SK-N-SH (cell line): ENCODE data around the gene ADIRF. TPM values are rescaled to one million over a fixed set of nuclear protein-coding genes. Genes with fewer than 3 reads are reported as not detected.

Experiments used
- CTCF ChIA-PET: fragments of 300-600, 350-600 bp; formaldehyde crosslinking; extraction: SDS; loops from one replicate; lab custom pipeline; 2021; lab: Yijun Ruan, JAX
- POLR2A ChIA-PET: fragments of 350-600 bp; sonication (Branson Sonifier 250); formaldehyde crosslinking; extraction: SDS; loops from one replicate; lab custom pipeline; 2020; ENCODE audit warnings: antibody characterized with exemption, inconsistent platforms; lab: Yijun Ruan, JAX
- DNase-seq: peaks from one replicate; pipeline ENCODE4 v3.0.0; 2012
- H2AFZ ChIP-seq: fragments of 200-600 bp; sonication (generic); 2 replicates; pipeline ENCODE4 v1.8.1; 2016; ENCODE audit warnings: antibody characterized with exemption, mild to moderate bottlenecking, low read depth
- H3F3A ChIP-seq: fragments of 200-600 bp; sonication (generic); replicated peaks from 2 replicates; pipeline ENCODE3; 2016; ENCODE audit warnings: antibody characterized with exemption, mild to moderate bottlenecking; ENCODE audit not compliant: insufficient read depth
- H3K27ac ChIP-seq, 2 experiments: fragments of 200-500 bp in 1 of 2; fragments of 200-600 bp in 1 of 2; sonication (Bioruptor generic) in 1 of 2; sonication (generic), shearing (Covaris generic) in 1 of 2; 2 replicates each; pipeline versions ENCODE4 v1.5.1 to v1.6.1; 2014 to 2016; ENCODE audit warnings: low read depth in 2 of 2, inconsistent platforms in 1 of 2, low read length in 1 of 2, mild to moderate bottlenecking in 1 of 2, mixed read lengths in 1 of 2
- H3K27me3 ChIP-seq: fragments of 200-600 bp; sonication (generic), shearing (Covaris generic); 2 replicates; pipeline ENCODE4 v1.6.1; 2016; ENCODE audit warnings: mixed run types; ENCODE audit not compliant: insufficient read depth
- H3K36me3 ChIP-seq, 2 experiments: fragments of 200-500 bp in 1 of 2; fragments of 200-600 bp in 1 of 2; sonication (Bioruptor generic) in 1 of 2; sonication (generic) in 1 of 2; replicated peaks in 1 of 2; 2 replicates each; pipeline versions ENCODE3 to v1.5.1; 2014 to 2016; ENCODE audit warnings: low read length in 1 of 2, mild to moderate bottlenecking in 1 of 2; ENCODE audit not compliant: insufficient read depth in 2 of 2, control insufficient read depth in 1 of 2
- H3K4me1 ChIP-seq, 2 experiments: fragments of 200-500 bp in 1 of 2; fragments of 200-600 bp in 1 of 2; sonication (Bioruptor generic) in 1 of 2; sonication (generic), shearing (Covaris generic) in 1 of 2; 2 replicates each; pipeline versions ENCODE4 v1.5.1 to v1.6.1; 2014 to 2016; ENCODE audit warnings: low read depth in 1 of 2, low read length in 1 of 2, mixed run types in 1 of 2; ENCODE audit not compliant: insufficient read depth in 2 of 2, control insufficient read depth in 1 of 2
- H3K4me2 ChIP-seq: fragments of 200-600 bp; sonication (generic), shearing (Covaris generic); 2 replicates; pipeline ENCODE4 v1.6.1; 2017; ENCODE audit warnings: mixed run types
- H3K4me3 ChIP-seq, 2 experiments: fragments of 200-500 bp in 1 of 2; fragments of 200-600 bp in 1 of 2; sonication (Bioruptor generic) in 1 of 2; sonication (generic), shearing (Covaris generic) in 1 of 2; 2 replicates each; pipeline versions ENCODE4 v1.5.1 to v1.8.1; 2014 to 2016; ENCODE audit warnings: low read depth in 2 of 2, inconsistent platforms in 1 of 2, low read length in 1 of 2, mild to moderate bottlenecking in 1 of 2, mixed read lengths in 1 of 2, moderate library complexity in 1 of 2
- H3K79me2 ChIP-seq: fragments of 200-600 bp; sonication (generic); 2 replicates; pipeline ENCODE4 v1.8.1; 2017; ENCODE audit warnings: mild to moderate bottlenecking; ENCODE audit not compliant: insufficient read depth
- H3K9ac ChIP-seq: fragments of 200-600 bp; sonication (generic); 2 replicates; pipeline ENCODE4 v1.6.1; 2017; ENCODE audit warnings: mixed run types
- H3K9me2 ChIP-seq: fragments of 200-600 bp; sonication (generic); 2 replicates; pipeline ENCODE4 v1.6.1; 2017; ENCODE audit warnings: mixed run types
- H3K9me3 ChIP-seq: fragments of 200-600 bp; sonication (generic); 2 replicates; pipeline ENCODE4 v1.6.1; 2017; ENCODE audit warnings: mixed run types, mild to moderate bottlenecking, moderate library complexity
- H4K20me1 ChIP-seq: fragments of 200-600 bp; sonication (generic); 2 replicates; pipeline ENCODE4 v1.6.1; 2017; ENCODE audit warnings: mild to moderate bottlenecking, mixed run types; ENCODE audit not compliant: insufficient read depth
- ELF1 ChIP-seq: IDR thresholded peaks from 2 replicates; pipeline ENCODE4 v1.4.0; 2012
- JUND ChIP-seq: IDR thresholded peaks from 2 replicates; pipeline ENCODE4 v1.4.0; 2012
- NFIC ChIP-seq: IDR thresholded peaks from 2 replicates; pipeline ENCODE4 v1.4.0; 2012; ENCODE audit warnings: borderline replicate concordance
- RAD21 ChIP-seq: IDR thresholded peaks from 2 replicates; pipeline ENCODE4 v1.6.1; 2012; ENCODE audit warnings: mild to moderate bottlenecking, low read length
- RCOR1 ChIP-seq: fragments of 150-350 bp; IDR thresholded peaks from 2 replicates; pipeline ENCODE4 v1.6.1; 2017; ENCODE audit warnings: antibody characterized with exemption, low read length
- RFX5 ChIP-seq: IDR thresholded peaks from 2 replicates; pipeline ENCODE4 v1.6.1; 2012; ENCODE audit warnings: mild to moderate bottlenecking, improper control_type of control experiment, low read length
- SIN3A ChIP-seq: IDR thresholded peaks from 2 replicates; pipeline ENCODE4 v1.6.1; 2012; ENCODE audit warnings: low read depth, mild to moderate bottlenecking, low read length, moderate library complexity, borderline replicate concordance
- SMC3 ChIP-seq: IDR thresholded peaks from 2 replicates; pipeline ENCODE4 v1.6.1; 2012; ENCODE audit warnings: low read depth, low read length, improper control_type of control experiment
- TCF12 ChIP-seq: IDR thresholded peaks from 2 replicates; pipeline ENCODE4 v1.4.0; 2012
- YY1 ChIP-seq: IDR thresholded peaks from 2 replicates; pipeline ENCODE4 v1.4.0; 2012; ENCODE audit warnings: low read depth, mild to moderate bottlenecking
- WGBS: methylation state at CpG from one replicate; pipeline ENCODE4 v1.1.6; 2017; ENCODE audit warnings: low lambda C conversion rate; 5-methylcytosine and 5-hydroxymethylcytosine counted together
- polyA plus RNA-seq, 3 experiments: library from polyadenylated mRNA; depleted of rRNA; stranded (reverse); fragments of >200 nt; gene quantifications; 2 replicates each; pipeline ENCODE4 v1.2.3, GENCODE V29; 2012
- TF ChIP-seq, protein P1 (sequence below): IDR thresholded peaks from 2 replicates; pipeline ENCODE4 v1.4.0; 2012; ENCODE audit warnings: low read depth, borderline replicate concordance
- TF ChIP-seq, protein P2 (sequence below): IDR thresholded peaks from 2 replicates; pipeline ENCODE4 v1.4.0; 2012; ENCODE audit warnings: low read depth, borderline replicate concordance
- TF ChIP-seq, protein P3 (sequence below): IDR thresholded peaks from 2 replicates; pipeline ENCODE4 v1.4.0; 2012; ENCODE audit warnings: low read depth
- TF ChIP-seq, protein P4 (sequence below): fragments of 200-600 bp; sonication (generic); IDR thresholded peaks from 2 replicates; pipeline ENCODE4 v1.6.1; 2017; ENCODE audit warnings: antibody characterized with exemption, mild to moderate bottlenecking, moderate library complexity
- TF ChIP-seq, protein P5 (sequence below): fragments of 150-350 bp; IDR thresholded peaks from 2 replicates; pipeline ENCODE4 v1.6.1; 2017; ENCODE audit warnings: antibody characterized with exemption, low read length, low read depth, borderline replicate concordance

The ADIRF gene
- polyA plus RNA-seq, 1 of the 3 experiments (the other 2 are of a cell fraction), result not detected

DNA sequence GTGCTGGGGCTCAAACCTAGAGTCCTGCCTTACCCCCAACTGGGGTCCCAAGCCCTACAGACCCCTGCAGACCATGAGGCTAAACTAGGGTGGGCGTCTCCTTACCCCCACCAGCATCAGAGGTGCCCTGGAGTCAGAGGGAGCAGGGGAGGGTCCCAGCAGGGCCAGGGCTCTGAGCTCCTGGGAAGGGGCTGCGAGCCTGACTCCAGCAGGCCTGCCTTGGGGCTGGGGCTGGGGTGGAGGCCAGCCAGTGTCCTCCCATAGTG lies 8.6 kb upstream of the ADIRF start:
- H3K27ac ChIP-seq, result no peak overlapping the region
- DNase-seq, result no peak
- POLR2A ChIA-PET, result no interaction called here
- H3K36me3 ChIP-seq, result no peaks in the 10 kb centered on the region
- TF ChIP-seq NFIC (no peak), RFX5 (no peak), SMC3 (no peak), TCF12 (no peak)
- TF ChIP-seq, protein P1, sequence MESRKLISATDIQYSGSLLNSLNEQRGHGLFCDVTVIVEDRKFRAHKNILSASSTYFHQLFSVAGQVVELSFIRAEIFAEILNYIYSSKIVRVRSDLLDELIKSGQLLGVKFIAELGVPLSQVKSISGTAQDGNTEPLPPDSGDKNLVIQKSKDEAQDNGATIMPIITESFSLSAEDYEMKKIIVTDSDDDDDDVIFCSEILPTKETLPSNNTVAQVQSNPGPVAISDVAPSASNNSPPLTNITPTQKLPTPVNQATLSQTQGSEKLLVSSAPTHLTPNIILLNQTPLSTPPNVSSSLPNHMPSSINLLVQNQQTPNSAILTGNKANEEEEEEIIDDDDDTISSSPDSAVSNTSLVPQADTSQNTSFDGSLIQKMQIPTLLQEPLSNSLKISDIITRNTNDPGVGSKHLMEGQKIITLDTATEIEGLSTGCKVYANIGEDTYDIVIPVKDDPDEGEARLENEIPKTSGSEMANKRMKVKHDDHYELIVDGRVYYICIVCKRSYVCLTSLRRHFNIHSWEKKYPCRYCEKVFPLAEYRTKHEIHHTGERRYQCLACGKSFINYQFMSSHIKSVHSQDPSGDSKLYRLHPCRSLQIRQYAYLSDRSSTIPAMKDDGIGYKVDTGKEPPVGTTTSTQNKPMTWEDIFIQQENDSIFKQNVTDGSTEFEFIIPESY, result no peak
- TF ChIP-seq, protein P2, sequence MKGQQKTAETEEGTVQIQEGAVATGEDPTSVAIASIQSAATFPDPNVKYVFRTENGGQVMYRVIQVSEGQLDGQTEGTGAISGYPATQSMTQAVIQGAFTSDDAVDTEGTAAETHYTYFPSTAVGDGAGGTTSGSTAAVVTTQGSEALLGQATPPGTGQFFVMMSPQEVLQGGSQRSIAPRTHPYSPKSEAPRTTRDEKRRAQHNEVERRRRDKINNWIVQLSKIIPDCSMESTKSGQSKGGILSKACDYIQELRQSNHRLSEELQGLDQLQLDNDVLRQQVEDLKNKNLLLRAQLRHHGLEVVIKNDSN, result no peak
- TF ChIP-seq, protein P3, sequence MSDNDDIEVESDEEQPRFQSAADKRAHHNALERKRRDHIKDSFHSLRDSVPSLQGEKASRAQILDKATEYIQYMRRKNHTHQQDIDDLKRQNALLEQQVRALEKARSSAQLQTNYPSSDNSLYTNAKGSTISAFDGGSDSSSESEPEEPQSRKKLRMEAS, result no peak
- no peaks in the 10 kb centered on the region for H3K79me2 ChIP-seq
- no peak overlapping the region for H2AFZ ChIP-seq
- peak overlapping the region; percentile 4; the same call in 1 of the 2 replicates for H3K4me2 ChIP-seq
- no peaks in the 10 kb centered on the region for H4K20me1 ChIP-seq
- 80% methylated on average over 1 of the region's 2 CpGs for WGBS
- H3K4me1 ChIP-seq, result peaks cover 6 to 11% of the 10 kb centered on the region in 2 experiments; a peak in 2 of 4 replicates
- H3K9ac ChIP-seq, result no peak overlapping the region
- no peaks in the 10 kb centered on the region for H3F3A ChIP-seq
- CTCF ChIA-PET, result interaction anchor here (1.7 to 2.0 kb wide), 3 partner anchors 10 to 14 kb away, joined by 5 to 6 read pairs (median 6); no protein-coding TSS in a partner anchor
- H3K27me3 ChIP-seq, result no peaks in the 10 kb centered on the region
- no peak overlapping the region for H3K4me3 ChIP-seq
- H3K9me2 ChIP-seq, result no peaks in the 10 kb centered on the region
- no peaks in the 10 kb centered on the region for H3K9me3 ChIP-seq

DNA sequence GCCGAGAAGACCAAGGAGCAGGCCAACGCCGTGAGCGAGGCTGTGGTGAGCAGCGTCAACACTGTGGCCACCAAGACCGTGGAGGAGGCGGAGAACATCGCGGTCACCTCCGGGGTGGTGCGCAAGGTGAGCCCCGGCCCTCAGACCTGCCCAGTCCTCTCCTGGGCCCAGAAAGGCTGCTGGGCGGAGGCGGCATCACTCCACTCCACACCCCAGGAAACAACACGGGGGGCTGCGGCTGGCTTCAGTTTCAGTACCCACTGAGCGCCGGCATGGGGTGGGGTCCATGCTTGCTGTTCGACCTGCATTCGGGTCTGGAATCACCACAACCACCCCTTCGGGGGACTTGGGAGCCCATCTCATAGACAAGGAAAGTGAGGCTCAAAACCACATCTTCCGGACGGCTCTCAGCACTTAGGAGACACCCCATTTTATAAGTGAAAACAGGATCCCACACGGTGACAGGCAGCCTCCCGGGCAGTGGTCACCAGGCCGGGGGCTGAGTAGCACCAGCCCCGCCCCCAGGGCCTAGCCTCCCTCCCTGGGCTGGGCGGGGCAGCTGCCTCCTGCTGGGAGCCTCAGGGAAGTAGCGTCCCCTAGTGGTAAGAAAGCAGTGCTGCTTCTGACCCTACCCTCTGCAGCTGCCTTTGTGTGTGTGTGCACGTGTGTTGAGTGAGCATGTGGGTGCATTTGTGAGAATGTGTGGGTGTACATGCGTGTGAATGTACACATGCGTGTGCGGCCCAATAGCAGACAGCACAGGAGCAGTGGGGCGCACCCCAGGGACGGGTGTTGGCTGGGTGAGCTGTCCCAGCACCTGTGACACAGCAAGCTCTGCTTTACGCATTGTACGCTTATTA lies 8.0 kb upstream of the ADIRF start:
- CTCF ChIA-PET, result interaction anchor here (0.5 to 2.0 kb wide), 9 partner anchors 10 to 1096 kb away, joined by 3 to 6 read pairs (median 4); no protein-coding TSS in a partner anchor
- Histone ChIP-seq H3K9me3 (no peaks in the 10 kb centered on the region), H4K20me1 (no peaks in the 10 kb centered on the region), H2AFZ (no peak overlapping the region), H3K4me3 (peak overlapping the region in 1 of 2 experiments; percentile 47; a peak in 1 of 4 replicates), H3K27ac (no peak overlapping the region), H3K27me3 (no peaks in the 10 kb centered on the region), H3K4me2 (no peak overlapping the region), H3K36me3 (no peaks in the 10 kb centered on the region), H3F3A (no peaks in the 10 kb centered on the region), H3K9ac (no peak overlapping the region), H3K9me2 (no peaks in the 10 kb centered on the region), H3K79me2 (no peaks in the 10 kb centered on the region), H3K4me1 (peaks cover 5 to 11% of the 10 kb centered on the region in 2 experiments; a peak in 2 of 4 replicates)
- POLR2A ChIA-PET, result interaction anchor here (0.6 kb wide), 1 partner anchor 546 kb away, joined by 3 read pairs; no protein-coding TSS in a partner anchor
- DNase-seq, result peak; percentile 76
- TF ChIP-seq, protein P4, sequence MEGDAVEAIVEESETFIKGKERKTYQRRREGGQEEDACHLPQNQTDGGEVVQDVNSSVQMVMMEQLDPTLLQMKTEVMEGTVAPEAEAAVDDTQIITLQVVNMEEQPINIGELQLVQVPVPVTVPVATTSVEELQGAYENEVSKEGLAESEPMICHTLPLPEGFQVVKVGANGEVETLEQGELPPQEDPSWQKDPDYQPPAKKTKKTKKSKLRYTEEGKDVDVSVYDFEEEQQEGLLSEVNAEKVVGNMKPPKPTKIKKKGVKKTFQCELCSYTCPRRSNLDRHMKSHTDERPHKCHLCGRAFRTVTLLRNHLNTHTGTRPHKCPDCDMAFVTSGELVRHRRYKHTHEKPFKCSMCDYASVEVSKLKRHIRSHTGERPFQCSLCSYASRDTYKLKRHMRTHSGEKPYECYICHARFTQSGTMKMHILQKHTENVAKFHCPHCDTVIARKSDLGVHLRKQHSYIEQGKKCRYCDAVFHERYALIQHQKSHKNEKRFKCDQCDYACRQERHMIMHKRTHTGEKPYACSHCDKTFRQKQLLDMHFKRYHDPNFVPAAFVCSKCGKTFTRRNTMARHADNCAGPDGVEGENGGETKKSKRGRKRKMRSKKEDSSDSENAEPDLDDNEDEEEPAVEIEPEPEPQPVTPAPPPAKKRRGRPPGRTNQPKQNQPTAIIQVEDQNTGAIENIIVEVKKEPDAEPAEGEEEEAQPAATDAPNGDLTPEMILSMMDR, result peak; percentile 71
- TF ChIP-seq RAD21 (peak; percentile 62), RCOR1 (no peak), YY1 (no peak), ELF1 (no peak), TCF12 (no peak), JUND (no peak), SMC3 (peak; percentile 51), SIN3A (no peak)
- TF ChIP-seq, protein P5, sequence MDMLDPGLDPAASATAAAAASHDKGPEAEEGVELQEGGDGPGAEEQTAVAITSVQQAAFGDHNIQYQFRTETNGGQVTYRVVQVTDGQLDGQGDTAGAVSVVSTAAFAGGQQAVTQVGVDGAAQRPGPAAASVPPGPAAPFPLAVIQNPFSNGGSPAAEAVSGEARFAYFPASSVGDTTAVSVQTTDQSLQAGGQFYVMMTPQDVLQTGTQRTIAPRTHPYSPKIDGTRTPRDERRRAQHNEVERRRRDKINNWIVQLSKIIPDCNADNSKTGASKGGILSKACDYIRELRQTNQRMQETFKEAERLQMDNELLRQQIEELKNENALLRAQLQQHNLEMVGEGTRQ, result no peak
- TF ChIP-seq, protein P2, result no peak
- WGBS, result 86% methylated on average over 30 of the region's 37 CpGs
